DMS53 treated with DMSO at 0.1 percent for 48 hours (cell line): ENCODE measurements around the gene LYST.
"Not testable (repeated sequence)": the region's sequence is repeated elsewhere in the genome, so short reads cannot be mapped to it uniquely, and the experiment has no call there.

Experiments
- DNase-seq: peaks from one replicate; lab custom pipeline; 2025; ENCODE audit not compliant: unreplicated experiment; lab: John Stamatoyannopoulos, UW

The LYST gene, protein sequence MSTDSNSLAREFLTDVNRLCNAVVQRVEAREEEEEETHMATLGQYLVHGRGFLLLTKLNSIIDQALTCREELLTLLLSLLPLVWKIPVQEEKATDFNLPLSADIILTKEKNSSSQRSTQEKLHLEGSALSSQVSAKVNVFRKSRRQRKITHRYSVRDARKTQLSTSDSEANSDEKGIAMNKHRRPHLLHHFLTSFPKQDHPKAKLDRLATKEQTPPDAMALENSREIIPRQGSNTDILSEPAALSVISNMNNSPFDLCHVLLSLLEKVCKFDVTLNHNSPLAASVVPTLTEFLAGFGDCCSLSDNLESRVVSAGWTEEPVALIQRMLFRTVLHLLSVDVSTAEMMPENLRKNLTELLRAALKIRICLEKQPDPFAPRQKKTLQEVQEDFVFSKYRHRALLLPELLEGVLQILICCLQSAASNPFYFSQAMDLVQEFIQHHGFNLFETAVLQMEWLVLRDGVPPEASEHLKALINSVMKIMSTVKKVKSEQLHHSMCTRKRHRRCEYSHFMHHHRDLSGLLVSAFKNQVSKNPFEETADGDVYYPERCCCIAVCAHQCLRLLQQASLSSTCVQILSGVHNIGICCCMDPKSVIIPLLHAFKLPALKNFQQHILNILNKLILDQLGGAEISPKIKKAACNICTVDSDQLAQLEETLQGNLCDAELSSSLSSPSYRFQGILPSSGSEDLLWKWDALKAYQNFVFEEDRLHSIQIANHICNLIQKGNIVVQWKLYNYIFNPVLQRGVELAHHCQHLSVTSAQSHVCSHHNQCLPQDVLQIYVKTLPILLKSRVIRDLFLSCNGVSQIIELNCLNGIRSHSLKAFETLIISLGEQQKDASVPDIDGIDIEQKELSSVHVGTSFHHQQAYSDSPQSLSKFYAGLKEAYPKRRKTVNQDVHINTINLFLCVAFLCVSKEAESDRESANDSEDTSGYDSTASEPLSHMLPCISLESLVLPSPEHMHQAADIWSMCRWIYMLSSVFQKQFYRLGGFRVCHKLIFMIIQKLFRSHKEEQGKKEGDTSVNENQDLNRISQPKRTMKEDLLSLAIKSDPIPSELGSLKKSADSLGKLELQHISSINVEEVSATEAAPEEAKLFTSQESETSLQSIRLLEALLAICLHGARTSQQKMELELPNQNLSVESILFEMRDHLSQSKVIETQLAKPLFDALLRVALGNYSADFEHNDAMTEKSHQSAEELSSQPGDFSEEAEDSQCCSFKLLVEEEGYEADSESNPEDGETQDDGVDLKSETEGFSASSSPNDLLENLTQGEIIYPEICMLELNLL (N-terminal part only)

DNA sequence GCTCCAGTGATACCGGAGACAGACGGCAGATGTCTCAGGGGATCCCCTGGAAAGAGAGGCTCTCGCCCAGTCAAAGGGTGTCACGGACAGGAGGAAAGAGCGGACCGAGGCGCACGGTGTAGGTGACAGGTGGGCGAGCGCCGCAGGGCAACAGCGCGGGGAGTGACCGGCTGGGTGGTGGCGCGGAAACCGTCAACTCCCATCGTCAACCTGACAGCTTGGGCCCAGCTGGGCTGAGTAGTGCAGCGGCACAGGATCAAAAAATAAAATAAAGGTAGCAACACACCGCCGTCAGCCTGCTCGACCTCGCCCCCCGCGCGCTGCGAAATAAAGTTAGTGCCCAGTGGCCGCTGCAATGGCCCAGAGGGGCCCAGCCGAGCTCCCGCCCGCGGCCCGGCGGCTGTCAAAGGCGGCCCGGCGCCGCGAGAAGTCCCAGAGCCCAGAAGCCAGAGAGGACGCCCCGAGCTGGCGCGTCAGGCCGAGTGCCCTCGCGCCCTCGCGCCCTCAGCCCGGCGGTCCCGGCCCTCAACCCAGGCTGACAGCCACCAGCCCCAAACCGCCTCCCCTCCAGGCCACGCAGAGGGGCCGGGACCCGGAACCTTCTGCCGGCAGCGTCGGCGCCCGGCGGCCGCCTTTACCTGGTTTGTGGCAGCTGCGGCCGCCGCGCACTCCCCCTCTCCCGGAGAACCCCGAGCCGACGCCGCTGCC is at the start of gene LYST:
Gene LYST, minus strand, starts transcription at position 702 of the 708 bp plus-strand sequence. CDS start 36,489 bp downstream, outside the sequence.
- peak; percentile 63 for DNase-seq

DNA sequence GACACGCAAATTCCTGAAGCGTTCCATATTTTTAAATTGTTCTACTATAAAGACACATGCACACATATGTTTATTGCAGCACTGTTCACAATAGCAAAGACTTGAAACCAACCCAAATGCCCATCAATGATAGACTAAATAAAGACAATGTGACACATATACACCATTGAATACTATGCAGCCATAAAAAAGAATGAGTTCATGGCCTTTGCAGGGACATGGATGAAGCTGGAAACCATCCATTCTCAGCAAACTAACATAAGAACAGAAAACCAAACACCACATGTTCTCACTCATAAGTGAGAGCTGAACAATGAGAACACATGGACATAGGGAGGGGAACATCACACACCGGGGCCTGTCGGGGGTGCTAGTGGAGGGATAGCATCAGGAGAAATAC is 48.8 kb upstream of the LYST start:
- not testable (repeated sequence) for DNase-seq

DNA sequence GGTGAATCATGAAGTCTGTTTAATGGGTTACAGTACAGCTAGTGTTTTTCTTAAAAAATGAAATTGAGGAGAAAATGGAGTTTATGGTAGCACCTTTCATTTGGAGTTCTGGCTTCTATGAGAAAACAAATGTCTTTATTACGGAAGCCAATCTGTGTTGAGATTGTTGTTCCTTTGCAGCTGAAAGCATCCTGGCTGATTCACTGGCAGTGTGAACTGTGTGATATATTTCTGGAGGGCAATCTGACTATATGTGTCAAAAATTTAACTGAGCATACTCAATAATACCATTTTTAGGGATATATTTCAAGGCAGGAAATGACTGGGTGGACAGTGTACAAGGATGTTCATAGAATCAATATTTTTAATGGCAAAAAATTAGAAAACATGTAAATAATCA is 46.6 kb upstream of the LYST start:
- DNase-seq = no peak

DNA sequence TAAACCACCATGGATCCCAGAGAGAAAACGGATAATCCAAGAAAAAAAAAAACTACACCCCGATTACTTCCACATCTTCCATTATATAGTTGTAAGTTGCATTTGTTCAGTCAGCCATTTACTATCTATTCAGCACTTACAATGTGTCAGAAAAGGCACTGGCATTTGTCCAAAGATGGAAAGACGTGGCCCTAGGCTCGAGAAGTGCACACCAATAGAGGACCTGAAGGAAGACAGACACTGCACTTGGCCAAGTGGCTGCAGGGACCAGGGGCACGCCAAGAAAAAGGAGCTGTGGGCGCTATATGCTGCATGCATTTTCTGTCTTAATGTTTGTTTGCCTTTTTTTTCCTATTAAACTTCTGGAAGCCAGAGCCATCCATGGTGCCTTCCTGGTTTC is 45.2 kb upstream of the LYST start:
- no peak for DNase-seq

DNA sequence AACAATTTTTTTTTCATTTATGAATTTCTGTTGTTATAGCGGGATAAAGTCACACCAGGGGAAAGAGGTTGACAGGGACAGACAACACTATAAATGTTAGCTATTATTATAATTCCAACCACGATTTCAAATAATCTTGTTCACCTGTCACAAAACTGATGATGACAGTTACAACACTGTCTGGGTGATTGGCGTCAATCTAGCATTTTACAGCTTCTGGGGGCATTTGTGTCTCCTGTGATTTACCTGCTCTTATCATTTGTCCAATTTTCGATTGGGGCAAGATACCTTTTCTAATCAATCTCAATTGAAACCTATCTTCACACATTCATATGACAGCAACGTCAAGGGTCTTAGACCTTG is 44.6 kb upstream of the LYST start:
- no peak for DNase-seq

DNA sequence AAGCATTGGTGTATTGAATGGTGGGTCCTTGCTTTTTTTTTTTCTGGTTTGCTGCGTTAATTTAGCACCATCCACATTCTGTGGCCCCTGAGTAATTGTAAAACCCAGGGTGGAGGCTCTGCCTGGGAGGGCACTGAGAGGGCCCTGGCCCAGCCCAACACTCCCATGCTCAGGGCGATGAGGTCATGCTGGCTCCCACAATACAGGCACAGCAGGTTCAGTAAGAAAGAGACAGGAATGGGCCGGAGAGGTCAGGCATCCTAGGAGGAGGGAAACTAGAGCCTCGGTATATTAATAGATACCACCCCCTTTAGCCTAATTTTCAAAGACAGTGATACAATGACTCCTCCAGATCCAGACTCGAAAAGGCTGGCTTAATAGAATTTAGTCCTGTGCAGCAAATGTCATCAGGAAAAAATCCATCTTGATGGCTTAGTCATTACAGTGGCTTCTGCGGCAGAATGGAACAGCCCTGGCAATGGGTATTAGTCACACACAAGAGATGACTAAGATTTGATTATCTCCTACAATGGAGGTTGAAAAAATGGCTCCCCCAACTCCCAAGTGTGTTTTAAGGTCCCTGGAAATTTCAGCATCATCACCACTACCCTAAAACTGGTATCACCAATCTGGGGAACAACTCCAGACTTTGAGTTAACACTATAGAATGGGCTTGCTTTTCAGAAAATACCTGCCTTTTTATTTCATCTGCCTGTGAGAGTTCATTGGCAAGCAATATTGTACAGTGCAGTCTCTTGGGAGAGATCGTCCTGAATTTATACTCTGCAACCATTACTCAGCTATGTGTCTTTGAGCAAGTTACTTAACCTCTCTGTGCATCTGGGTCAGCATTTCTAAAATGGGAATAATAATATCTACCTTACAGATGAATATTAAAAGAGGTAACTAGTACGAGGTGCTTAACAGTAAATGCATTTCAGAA is 43.9 kb upstream of the LYST start:
- DNase-seq = peak; percentile 59

DNA sequence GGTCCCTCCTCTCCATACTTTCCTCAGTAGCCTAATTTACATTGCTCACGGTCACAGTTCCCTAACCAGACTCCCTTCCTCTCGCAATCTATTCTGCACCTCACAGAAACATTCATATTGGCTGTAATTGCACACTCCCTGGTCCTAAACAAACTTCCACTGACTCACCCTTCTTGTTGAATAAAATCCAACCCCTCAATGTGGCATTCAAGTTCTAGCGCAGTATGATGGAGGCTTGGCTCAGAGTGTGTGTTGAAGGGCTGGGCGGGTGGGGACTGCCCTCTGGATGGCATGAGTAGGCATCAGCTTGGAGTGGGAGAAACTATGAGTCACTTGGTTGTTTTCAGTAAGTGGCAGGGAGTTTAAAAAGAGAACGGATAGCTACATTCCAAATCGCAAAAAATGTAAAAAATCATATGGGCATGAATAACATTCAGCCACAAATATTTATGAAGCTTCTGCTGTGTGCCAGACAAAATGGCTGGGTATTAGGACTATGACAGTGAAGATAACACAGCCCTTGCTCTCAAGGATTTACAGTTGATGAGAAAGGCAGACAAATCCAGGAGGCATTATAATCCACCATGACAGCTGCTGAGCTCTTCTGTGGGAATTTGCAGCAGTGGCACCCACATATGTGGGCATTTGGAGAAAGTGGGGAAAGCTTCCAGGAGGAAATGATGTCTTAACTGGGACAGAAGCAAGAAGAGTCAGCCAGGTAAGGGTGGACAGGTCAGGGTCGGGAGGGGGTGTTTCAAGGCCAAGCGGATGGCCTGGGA is 42.2 kb upstream of the LYST start:
- DNase-seq = peak; percentile 6

DNA sequence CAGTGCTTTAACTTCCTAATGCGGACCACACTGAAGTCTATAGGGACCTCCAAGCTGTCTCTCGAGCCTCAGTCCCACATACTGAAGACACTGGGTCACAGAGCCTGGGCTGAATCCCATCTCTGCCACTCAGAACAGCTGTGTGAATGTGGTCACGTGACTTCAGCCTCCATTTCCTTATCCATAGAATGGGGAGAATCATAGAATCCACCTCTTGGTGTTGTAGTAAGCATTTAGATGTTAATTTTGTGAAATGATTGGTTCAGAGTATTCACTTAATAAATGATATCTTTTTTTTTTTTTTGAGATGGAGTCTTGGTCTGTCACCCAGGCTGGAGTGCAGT is 41.2 kb upstream of the LYST start:
- no peak for DNase-seq

DNA sequence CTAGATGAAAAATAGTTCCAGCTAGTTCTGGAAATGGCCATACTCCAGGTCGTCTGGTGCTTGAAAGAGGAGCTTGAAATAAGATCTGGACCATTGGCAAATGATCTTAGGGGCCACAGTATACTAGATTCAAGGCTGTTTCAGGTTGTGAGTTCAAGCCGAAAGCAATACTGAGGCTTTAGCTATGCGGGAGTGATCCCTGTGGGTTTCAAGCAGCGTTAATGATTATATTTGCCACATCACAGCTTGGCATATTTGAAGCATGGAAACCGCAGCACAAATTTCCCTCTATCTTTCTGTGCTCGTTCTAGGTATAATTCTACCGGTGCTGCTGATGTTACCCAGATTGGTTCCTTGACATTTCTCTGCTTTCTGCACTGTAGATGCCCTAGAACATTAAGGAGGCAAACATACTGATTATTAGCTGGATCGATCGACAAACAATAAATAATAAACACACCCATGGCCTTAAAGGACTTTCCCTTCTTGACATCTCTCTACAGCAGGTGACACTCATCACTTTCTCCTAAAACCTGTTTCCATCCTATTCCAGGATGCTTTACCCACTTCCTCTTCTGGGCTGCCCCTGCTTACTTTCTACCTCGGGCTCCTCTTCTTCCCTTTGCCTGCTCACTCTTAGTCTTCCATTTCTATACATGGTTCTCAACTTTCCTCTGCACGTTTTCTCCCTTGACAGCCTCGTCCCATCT is 40.6 kb upstream of the LYST start:
- no peak for DNase-seq

DNA sequence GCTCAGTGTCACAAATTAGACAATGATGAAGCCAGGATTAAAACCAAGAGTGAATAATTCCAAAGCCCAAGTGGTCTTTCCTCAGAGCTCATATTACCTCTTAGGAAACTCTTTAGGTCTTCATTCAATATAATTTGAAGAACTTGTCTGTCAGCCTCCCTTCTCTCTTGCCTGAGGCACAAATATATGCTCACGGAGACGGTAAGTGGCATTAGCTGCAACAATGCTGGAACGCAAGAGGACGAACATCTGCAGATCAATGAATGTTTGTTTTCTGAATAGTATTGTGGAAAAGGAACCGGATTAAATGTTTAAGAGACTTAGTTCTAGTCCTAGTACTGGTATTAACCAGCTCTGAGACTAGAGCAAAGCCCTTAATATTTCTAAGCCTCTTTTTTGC is 39.7 kb upstream of the LYST start:
- no peak for DNase-seq

DNA sequence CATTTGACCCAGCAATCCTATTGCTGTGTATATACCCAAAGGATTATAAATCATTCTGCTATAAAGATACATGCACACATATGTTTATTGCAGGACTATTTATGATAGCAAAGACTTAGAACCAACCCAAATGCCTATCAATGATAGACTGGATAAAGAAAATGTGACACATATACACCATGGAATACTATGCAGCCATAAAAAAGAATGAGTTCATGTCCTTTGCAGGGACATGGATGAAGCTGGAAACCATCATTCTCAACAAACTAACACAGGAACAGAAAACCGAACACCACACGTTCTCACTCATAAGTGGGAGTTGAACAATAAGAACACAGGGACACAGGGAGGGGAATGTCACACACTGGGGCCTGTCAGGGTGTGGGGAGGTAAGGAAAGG is 37.1 kb upstream of the LYST start:
- DNase-seq = not testable (repeated sequence)

DNA sequence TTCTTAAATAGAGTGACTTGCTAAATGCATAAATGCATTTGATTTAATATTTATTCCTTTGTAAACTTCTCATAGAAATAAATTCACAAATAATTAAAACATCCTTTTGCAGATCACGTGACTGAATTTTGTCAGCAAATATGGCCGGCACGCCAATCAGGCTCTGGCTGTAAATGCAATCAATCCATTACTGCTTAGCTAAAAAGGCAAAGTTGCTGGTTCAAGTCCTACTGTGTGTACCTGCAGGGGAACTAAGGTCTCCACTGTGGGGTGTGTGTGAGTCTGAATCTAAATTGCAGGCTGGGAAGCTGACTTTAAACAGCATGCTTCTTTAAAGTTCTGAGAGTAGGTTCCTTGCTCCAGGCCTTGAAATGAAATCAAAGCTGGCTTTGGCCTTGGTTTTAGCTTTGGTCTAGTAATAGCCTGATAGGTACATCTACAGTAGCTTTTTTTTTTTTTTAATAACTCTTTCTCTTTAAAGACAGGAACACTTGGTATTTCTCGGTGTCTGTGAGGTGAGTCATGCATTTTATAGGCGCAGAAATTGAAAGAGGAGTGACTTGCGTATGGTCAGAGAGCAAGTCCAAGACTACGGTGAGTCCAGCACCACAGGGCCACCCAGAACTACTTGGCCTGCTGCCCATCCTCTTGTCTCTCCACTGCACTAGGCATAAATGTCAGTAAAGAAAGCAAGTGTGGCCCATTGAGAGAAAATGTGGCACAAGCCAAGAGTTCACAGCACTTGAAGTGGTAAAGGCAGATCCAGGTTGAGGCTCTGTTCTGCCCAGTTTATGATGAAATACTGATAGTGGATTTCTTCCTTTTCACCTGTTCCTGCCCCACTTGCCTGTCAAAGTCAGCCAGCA is 36.2 kb upstream of the LYST start:
- peak; percentile 17 for DNase-seq

DNA sequence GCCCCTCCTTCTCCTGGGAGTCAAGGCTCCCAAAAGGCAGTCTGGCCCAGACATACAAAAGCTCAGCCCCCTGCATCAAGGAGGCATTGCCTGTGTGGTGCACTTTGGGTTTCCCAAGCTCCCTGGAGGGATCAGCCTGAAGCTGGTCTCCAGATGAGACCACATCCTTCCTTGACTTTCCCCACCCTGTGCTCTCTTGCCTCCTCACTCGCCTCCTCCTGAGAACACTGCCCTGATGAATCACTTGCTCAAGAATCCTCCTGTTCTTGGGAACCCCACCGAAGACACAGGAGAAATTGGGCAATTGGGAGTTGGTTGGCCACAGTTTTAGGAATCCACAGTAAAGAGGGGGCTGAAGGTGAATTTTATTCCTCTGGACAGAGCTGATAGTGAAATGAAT is 34.8 kb upstream of the LYST start:
- no peak for DNase-seq

DNA sequence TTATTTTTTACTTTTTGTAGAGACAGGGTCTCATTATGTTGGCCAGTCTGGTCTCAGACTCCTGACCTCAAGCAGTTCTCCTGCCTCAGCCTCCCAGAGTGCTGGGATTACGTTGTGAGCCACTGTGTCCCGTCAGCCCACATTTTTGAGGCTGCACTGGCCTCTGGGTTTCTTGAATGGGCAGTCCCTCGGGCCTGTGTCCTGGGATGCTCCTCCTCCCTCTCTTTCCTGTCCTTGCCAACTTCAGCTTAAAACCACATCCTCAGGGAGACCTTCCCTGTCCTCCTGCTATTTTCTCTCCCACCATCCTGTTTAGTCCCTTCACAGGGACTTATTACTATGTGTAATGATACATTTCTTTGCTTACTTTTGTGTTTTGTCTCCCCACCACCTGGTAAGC is 31.4 kb upstream of the LYST start:
- DNase-seq = no peak

DNA sequence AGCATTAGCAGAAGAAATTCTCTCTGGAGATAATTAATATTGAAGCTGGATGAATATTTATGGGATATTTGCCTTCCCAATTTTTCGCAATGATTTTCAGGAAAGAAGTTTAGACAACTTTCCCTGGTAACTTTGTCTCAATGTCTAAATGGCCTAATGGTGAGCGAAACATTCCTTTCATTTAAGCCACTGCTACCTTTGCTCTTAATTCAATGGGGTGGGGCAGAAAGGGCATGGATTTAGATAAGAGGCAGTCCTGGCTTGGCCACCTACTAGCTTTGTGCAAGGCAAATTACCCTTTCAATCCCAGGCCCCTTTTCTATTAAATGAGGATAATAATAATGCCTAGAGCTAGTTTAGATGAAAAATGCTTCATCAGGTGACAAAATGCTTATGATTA is 27.1 kb upstream of the LYST start:
- no peak for DNase-seq

DNA sequence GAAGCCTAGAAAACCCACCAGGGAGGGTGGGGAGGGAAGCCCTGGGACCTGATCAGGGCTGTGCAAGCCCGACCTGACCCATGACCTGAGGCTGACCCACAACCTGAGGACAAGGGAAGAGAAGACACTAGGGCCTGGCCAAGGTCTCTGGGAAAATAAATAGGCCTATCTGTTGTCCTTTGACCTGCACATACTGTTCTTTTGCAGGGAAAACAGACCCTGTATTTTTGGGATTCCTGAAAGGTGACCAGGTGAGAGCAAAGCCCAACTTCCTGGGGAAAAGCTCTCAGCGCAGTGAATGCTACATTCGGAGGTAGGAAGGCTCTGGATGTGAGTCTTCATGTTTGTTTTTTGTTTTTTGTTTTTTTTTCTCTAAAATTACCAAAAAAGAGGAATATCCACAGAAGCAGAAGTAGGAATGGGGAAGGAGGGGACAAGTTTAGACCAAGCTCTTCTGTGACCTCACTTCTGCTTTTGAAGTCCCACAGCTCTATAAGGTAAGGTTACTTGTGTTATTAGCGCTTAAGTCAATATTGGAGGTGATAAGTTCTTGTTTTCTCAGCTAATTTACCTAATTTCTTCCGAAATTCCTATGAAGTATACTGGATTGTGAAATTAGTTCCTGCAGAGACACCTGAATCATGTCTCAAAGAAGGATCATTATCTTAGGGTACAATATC is 26.2 kb upstream of the LYST start:
- no peak for DNase-seq

DNA sequence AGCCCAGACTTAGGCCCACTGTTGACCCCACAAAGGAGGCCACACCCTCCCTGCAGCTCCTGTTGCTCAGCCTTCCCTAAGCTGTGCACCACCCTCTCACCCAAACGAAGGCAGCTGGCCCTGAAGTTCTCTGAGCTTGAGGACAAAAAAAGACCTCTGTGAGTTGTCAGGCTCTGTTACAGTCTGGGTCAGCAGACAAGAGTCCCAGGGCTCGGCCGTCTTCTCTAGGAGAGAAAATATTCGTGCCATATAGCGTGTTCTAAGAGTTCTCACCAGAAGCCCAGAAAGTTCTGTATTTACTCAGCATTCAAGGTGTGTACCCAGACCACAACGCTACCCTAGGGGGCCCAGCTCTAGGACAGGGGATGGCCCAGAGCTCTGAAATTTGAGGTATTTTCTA is 25.5 kb upstream of the LYST start:
- no peak for DNase-seq
